ENCODE results near the gene EME2.

DNA sequence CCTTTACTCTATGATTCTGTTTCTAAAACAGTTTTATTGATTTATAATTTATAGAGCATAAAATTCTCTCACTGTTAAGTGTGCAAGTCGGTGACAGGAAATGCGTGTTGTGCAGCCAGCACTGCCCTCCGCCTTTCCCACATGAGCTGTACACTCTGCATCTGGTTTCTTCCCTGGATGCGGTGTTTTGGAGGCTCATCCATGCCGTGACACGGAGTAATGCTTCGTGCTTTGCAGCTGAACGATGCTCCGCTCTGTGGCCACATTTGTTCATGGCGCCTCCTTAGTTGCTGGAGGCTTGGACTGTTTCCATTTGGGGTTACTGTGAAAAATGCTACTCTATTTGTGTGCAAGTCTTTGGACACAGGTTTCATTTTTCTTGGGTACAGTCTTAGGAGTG, 28.1 kb downstream of the EME2 start:
- TF ChIP-seq GLIS3 (CRISPR knock-in tag; IDR thresholded peaks at IDR 0.05) (no peak), ZNF70 (CRISPR knock-in tag; IDR thresholded peaks at IDR 0.05) (no peak), BACH2 (CRISPR knock-in tag; IDR thresholded peaks at IDR 0.05; ENCODE audit: borderline replicate concordance) (no peak), ISL1 (CRISPR knock-in tag; IDR thresholded peaks at IDR 0.05) (no peak), ZFP30 (CRISPR knock-in tag; IDR thresholded peaks at IDR 0.05) (no peak), RARB (CRISPR knock-in tag; IDR thresholded peaks at IDR 0.05) (no peak), ARNTL (CRISPR knock-in tag; IDR thresholded peaks at IDR 0.05; ENCODE audit: borderline replicate concordance, low read depth) (no peak), CSDC2 (CRISPR knock-in tag; IDR thresholded peaks at IDR 0.05) (no peak), ZFP3 (CRISPR knock-in tag; IDR thresholded peaks at IDR 0.05) (no peak), TOX (CRISPR knock-in tag; IDR thresholded peaks at IDR 0.05; ENCODE audit: borderline replicate concordance) (no peak)
- TF ChIP-seq, protein P1, sequence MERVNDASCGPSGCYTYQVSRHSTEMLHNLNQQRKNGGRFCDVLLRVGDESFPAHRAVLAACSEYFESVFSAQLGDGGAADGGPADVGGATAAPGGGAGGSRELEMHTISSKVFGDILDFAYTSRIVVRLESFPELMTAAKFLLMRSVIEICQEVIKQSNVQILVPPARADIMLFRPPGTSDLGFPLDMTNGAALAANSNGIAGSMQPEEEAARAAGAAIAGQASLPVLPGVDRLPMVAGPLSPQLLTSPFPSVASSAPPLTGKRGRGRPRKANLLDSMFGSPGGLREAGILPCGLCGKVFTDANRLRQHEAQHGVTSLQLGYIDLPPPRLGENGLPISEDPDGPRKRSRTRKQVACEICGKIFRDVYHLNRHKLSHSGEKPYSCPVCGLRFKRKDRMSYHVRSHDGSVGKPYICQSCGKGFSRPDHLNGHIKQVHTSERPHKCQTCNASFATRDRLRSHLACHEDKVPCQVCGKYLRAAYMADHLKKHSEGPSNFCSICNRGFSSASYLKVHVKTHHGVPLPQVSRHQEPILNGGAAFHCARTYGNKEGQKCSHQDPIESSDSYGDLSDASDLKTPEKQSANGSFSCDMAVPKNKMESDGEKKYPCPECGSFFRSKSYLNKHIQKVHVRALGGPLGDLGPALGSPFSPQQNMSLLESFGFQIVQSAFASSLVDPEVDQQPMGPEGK (CRISPR knock-in tag; IDR thresholded peaks at IDR 0.05; ENCODE audit: borderline replicate concordance) = no peak

All from SK-N-SH treated with all-trans-retinoic acid at 6 μM for 48 hours (cell line).